IPS-20b (cell line): ENCODE measurements around the gene SLC51A.
"Not testable (repeated sequence)": the region's sequence is repeated elsewhere in the genome, so short reads cannot be mapped to it uniquely, and the experiment has no call there.

Experiments used
- H3K27ac ChIP-seq: one replicate; pipeline ENCODE4 v1.5.1; 2013; ENCODE audit warnings: low read length
- H3K27me3 ChIP-seq: 2 replicates; pipeline ENCODE4 v1.6.1; 2013; ENCODE audit warnings: mild to moderate bottlenecking, low read length, inconsistent platforms; ENCODE audit not compliant: insufficient read depth
- H3K36me3 ChIP-seq: 2 replicates; pipeline ENCODE4 v1.6.1; 2013; ENCODE audit warnings: low read depth, mild to moderate bottlenecking, inconsistent platforms, low read length, moderate library complexity; ENCODE audit not compliant: insufficient read depth
- H3K4me1 ChIP-seq: 2 replicates; pipeline ENCODE4 v1.6.1; 2013; ENCODE audit warnings: mild to moderate bottlenecking, control low read depth, inconsistent platforms, low read length, moderate library complexity; ENCODE audit not compliant: insufficient read depth
- H3K4me3 ChIP-seq: 2 replicates; pipeline ENCODE4 v1.5.1; 2013; ENCODE audit warnings: mild to moderate bottlenecking, low read length, inconsistent platforms
- H3K9ac ChIP-seq: 2 replicates; pipeline ENCODE4 v1.6.1; 2013; ENCODE audit warnings: low read depth, mild to moderate bottlenecking, inconsistent platforms, low read length, moderate library complexity
- H3K9me3 ChIP-seq: 2 replicates; pipeline ENCODE4 v1.6.1; 2013; ENCODE audit warnings: mild to moderate bottlenecking, low read depth, low read length, inconsistent platforms; ENCODE audit not compliant: insufficient read depth

Gene SLC51A

GRCh38 chr3:196235452-196236122, 19.3 kb downstream of the SLC51A start:
- H3K4me1 ChIP-seq: no peaks in the 10 kb centered on the region
- peaks cover 24% of the 10 kb centered on the region for H3K36me3 ChIP-seq
- no peaks in the 10 kb centered on the region for H3K27me3 ChIP-seq
- H3K9ac ChIP-seq: no peak overlapping the region
- no peak overlapping the region for H3K27ac ChIP-seq
- no peaks in the 10 kb centered on the region for H3K9me3 ChIP-seq
- H3K4me3 ChIP-seq: no peak overlapping the region

GRCh38 chr3:196236223-196236622, 19.9 kb downstream of the SLC51A start:
- no peak overlapping the region for H3K27ac ChIP-seq
- H3K27me3 ChIP-seq: no peaks in the 10 kb centered on the region
- H3K9me3 ChIP-seq: no peaks in the 10 kb centered on the region
- H3K9ac ChIP-seq: no peak overlapping the region
- H3K36me3 ChIP-seq: peaks cover 26% of the 10 kb centered on the region
- no peak overlapping the region for H3K4me3 ChIP-seq
- H3K4me1 ChIP-seq: no peaks in the 10 kb centered on the region

GRCh38 chr3:196237203-196237602, 20.9 kb downstream of the SLC51A start:
- H3K36me3 ChIP-seq: peaks cover 33% of the 10 kb centered on the region
- H3K27me3 ChIP-seq: no peaks in the 10 kb centered on the region
- no peaks in the 10 kb centered on the region for H3K4me1 ChIP-seq
- no peaks in the 10 kb centered on the region for H3K9me3 ChIP-seq
- H3K27ac ChIP-seq: no peak overlapping the region
- no peak overlapping the region for H3K4me3 ChIP-seq
- H3K9ac ChIP-seq: no peak overlapping the region

GRCh38 chr3:196238612-196239560, 22.6 kb downstream of the SLC51A start:
- no peak overlapping the region for H3K4me3 ChIP-seq
- no peak overlapping the region for H3K27ac ChIP-seq
- no peak overlapping the region; the same call in 1 of the 2 replicates for H3K9ac ChIP-seq
- H3K9me3 ChIP-seq: no peaks in the 10 kb centered on the region
- H3K4me1 ChIP-seq: no peaks in the 10 kb centered on the region
- H3K36me3 ChIP-seq: peaks cover 39% of the 10 kb centered on the region
- H3K27me3 ChIP-seq: no peaks in the 10 kb centered on the region

- Histone ChIP-seq H3K4me3 (no peak overlapping the region), H3K27ac (no peak overlapping the region), H3K27me3 (no peaks in the 10 kb centered on the region), H3K36me3 (peaks cover 39% of the 10 kb centered on the region), H3K9me3 (no peaks in the 10 kb centered on the region), H3K4me1 (no peaks in the 10 kb centered on the region), H3K9ac (no peak overlapping the region)
Measured at GRCh38 chr3:196240424-196240823, 24.1 kb downstream of the SLC51A start.

- Histone ChIP-seq H3K36me3 (peaks cover 47% of the 10 kb centered on the region), H3K27me3 (no peaks in the 10 kb centered on the region), H3K27ac (no peak overlapping the region), H3K9ac (no peak overlapping the region), H3K4me3 (no peak overlapping the region), H3K4me1 (no peaks in the 10 kb centered on the region), H3K9me3 (no peaks in the 10 kb centered on the region)
Measured at GRCh38 chr3:196241704-196242103, 25.4 kb downstream of the SLC51A start.

- not testable (repeated sequence) for H3K27me3 ChIP-seq, H3K4me1 ChIP-seq
- peaks cover 45% of the 10 kb centered on the region for H3K36me3 ChIP-seq
Measured at GRCh38 chr3:196244166-196244565, 27.8 kb downstream of the SLC51A start.

GRCh38 chr3:196246612-196247308, 30.4 kb downstream of the SLC51A start:
- Histone ChIP-seq H3K4me3 (no peak overlapping the region), H3K9ac (no peak overlapping the region), H3K27ac (no peak overlapping the region), H3K27me3 (no peaks in the 10 kb centered on the region), H3K9me3 (no peaks in the 10 kb centered on the region), H3K4me1 (no peaks in the 10 kb centered on the region), H3K36me3 (peaks cover 31% of the 10 kb centered on the region)

More at GRCh38 chr3:196244166-196244565, 27.8 kb downstream of the SLC51A start:
- H3K27ac ChIP-seq, H3K9me3 ChIP-seq, H3K4me3 ChIP-seq, H3K9ac ChIP-seq: not testable (repeated sequence)

GRCh38 chr3:196251918-196252317, 35.6 kb downstream of the SLC51A start:
- no peaks in the 10 kb centered on the region for H3K9me3 ChIP-seq
- H3K27me3 ChIP-seq: no peaks in the 10 kb centered on the region
- no peak overlapping the region for H3K9ac ChIP-seq
- H3K4me3 ChIP-seq: no peak overlapping the region
- peaks cover 14% of the 10 kb centered on the region for H3K36me3 ChIP-seq
- H3K27ac ChIP-seq: no peak overlapping the region
- H3K4me1 ChIP-seq: no peaks in the 10 kb centered on the region

GRCh38 chr3:196254376-196255283, 38.3 kb downstream of the SLC51A start:
- H3K4me3 ChIP-seq: no peak overlapping the region
- H3K27me3 ChIP-seq: no peaks in the 10 kb centered on the region
- H3K9me3 ChIP-seq: no peaks in the 10 kb centered on the region
- no peak overlapping the region for H3K9ac ChIP-seq
- H3K4me1 ChIP-seq: no peaks in the 10 kb centered on the region
- peaks cover 9% of the 10 kb centered on the region; the same call in 1 of the 2 replicates for H3K36me3 ChIP-seq
- H3K27ac ChIP-seq: no peak overlapping the region

GRCh38 chr3:196255776-196256175, 39.4 kb downstream of the SLC51A start:
- Histone ChIP-seq H3K9ac (no peak overlapping the region), H3K9me3 (no peaks in the 10 kb centered on the region), H3K36me3 (peaks cover 9% of the 10 kb centered on the region; the same call in 1 of the 2 replicates), H3K4me1 (no peaks in the 10 kb centered on the region), H3K27me3 (no peaks in the 10 kb centered on the region), H3K27ac (no peak overlapping the region), H3K4me3 (no peak overlapping the region)
